ENCODE results near the gene DNAAF8.

Gene DNAAF8

DNA sequence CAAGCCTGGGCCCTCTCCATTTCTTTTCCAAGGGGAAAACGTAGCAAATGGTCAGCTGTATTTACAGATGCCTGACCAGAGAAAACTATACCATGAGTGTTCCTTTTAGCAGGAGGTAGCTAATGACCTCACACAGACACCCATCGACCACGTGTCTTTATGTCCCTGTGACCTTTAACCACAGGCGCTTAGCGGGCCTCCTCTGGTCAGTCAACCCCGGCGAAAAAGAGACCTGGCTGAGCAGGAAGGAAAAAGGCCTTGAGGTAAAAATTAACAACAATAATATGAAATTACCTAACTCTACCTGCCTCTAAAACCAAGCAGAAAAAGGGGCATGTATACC, 31.9 kb upstream of the DNAAF8 start:
- Histone ChIP-seq H3K36me3 (ENCODE audit: control insufficient read depth, insufficient read depth, low read length) (peaks cover 30% of the 10 kb centered on the region), H3K4me3 (replicated peaks; ENCODE audit: low read depth, low read length) (no peak overlapping the region), H3K27me3 (replicated peaks; ENCODE audit: control insufficient read depth, insufficient read depth, low read length) (no peaks in the 10 kb centered on the region)
- TF ChIP-seq, protein P1, sequence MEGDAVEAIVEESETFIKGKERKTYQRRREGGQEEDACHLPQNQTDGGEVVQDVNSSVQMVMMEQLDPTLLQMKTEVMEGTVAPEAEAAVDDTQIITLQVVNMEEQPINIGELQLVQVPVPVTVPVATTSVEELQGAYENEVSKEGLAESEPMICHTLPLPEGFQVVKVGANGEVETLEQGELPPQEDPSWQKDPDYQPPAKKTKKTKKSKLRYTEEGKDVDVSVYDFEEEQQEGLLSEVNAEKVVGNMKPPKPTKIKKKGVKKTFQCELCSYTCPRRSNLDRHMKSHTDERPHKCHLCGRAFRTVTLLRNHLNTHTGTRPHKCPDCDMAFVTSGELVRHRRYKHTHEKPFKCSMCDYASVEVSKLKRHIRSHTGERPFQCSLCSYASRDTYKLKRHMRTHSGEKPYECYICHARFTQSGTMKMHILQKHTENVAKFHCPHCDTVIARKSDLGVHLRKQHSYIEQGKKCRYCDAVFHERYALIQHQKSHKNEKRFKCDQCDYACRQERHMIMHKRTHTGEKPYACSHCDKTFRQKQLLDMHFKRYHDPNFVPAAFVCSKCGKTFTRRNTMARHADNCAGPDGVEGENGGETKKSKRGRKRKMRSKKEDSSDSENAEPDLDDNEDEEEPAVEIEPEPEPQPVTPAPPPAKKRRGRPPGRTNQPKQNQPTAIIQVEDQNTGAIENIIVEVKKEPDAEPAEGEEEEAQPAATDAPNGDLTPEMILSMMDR (IDR thresholded peaks at IDR 0.05; ENCODE audit: insufficient read depth, low read length, poor library complexity, severe bottlenecking) = no peak
- no peak for DNase-seq (ENCODE audit: extremely low read depth, insufficient read length)

DNA sequence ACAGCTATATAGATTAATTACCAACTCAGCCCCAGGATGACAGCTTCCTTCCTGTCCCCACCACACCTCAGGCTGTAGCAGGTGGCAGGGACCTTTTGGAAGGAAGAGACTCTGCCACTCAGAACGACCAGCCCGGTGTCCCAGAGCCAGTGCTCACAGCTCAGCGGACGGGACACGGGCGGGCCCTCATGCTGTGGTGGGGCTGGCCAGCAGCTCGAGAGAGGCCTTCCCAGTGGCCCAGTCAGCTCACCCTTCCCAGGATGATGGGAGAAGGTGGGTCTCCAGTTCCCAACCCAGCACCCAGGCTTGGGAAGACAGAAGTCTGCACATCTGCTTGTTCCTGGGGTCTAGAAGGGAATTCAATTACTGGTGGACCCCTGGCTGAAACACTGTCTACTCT, 30.4 kb upstream of the DNAAF8 start:
- H3K27me3 ChIP-seq (replicated peaks; ENCODE audit: control insufficient read depth, insufficient read depth, low read length) = no peaks in the 10 kb centered on the region
- H3K36me3 ChIP-seq (ENCODE audit: control insufficient read depth, insufficient read depth, low read length) = peaks cover 19% of the 10 kb centered on the region
- TF ChIP-seq, protein P1 (IDR thresholded peaks at IDR 0.05; ENCODE audit: insufficient read depth, low read length, poor library complexity, severe bottlenecking) = no peak
- no peak for DNase-seq (ENCODE audit: extremely low read depth, insufficient read length)
- H3K4me3 ChIP-seq (replicated peaks; ENCODE audit: low read depth, low read length) = no peak overlapping the region

DNA sequence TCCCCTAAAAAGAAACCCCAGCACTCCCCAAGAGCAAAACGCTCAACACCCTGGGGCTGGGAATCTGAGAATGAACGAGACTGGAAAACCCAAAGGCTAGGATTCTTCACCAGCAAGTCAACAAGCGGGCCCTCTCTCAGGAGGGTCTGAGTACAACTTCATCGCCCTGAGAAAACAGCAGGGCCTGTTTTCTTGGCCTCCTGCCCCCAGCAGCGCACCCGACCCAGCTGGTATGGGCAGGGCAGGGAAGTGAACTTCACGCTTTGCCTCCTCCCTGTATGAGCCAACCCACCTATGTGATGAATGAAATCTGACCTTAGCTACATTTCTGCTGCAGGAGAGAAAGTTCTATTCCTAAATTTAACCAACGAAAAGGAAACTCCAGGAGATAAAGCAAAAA, 29.8 kb upstream of the DNAAF8 start:
- TF ChIP-seq, protein P1 (IDR thresholded peaks at IDR 0.05; ENCODE audit: insufficient read depth, low read length, poor library complexity, severe bottlenecking) = no peak
- no peaks in the 10 kb centered on the region for H3K27me3 ChIP-seq (replicated peaks; ENCODE audit: control insufficient read depth, insufficient read depth, low read length)
- peaks cover 14% of the 10 kb centered on the region for H3K36me3 ChIP-seq (ENCODE audit: control insufficient read depth, insufficient read depth, low read length)
- no peak for DNase-seq (ENCODE audit: extremely low read depth, insufficient read length)
- H3K4me3 ChIP-seq (replicated peaks; ENCODE audit: low read depth, low read length) = no peak overlapping the region

DNA sequence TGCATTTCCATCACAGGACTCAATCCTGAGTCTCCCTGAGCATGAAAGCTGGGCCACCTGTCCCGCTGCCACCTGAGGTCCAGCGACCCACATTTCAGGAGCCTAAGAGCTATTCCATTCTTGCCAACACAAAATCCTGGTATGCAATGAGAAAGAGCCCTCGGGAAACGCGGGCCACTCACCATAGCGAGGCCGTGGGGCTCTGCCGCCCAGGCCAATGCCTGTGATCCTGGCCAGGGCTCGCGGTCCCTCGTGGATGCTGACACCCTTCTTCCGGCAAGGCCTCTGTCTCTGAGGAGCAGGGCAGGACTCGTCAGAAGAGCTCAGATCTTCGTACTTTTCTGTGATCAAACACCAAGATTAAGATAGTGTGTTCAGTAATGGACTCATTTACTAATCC, 29.4 kb upstream of the DNAAF8 start:
- Histone ChIP-seq H3K36me3 (ENCODE audit: control insufficient read depth, insufficient read depth, low read length) (peaks cover 12% of the 10 kb centered on the region), H3K4me3 (replicated peaks; ENCODE audit: low read depth, low read length) (no peak overlapping the region), H3K27me3 (replicated peaks; ENCODE audit: control insufficient read depth, insufficient read depth, low read length) (no peaks in the 10 kb centered on the region)
- DNase-seq (ENCODE audit: extremely low read depth, insufficient read length) = no peak
- TF ChIP-seq, protein P1 (IDR thresholded peaks at IDR 0.05; ENCODE audit: insufficient read depth, low read length, poor library complexity, severe bottlenecking) = no peak

DNA sequence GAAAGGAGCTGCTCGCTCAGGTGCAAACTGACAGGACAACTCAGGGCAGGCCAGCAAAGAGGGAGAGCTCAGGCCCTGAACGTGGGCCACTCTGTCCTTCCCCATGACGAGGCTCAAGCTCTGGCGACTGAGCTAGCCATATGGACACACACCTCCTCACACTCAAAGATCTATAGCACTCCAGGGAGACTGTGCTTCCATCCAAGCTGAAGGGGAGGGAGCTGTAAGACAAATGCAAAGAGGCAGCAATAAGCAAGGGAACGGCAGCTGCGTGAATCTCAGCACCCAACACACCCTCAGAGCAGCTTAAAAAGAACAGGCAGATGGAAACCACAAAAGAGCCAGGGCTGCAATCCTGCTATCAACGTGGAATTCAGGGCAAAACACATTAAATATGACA, 27.5 kb upstream of the DNAAF8 start:
- no peaks in the 10 kb centered on the region for H3K27me3 ChIP-seq (replicated peaks; ENCODE audit: control insufficient read depth, insufficient read depth, low read length)

DNA sequence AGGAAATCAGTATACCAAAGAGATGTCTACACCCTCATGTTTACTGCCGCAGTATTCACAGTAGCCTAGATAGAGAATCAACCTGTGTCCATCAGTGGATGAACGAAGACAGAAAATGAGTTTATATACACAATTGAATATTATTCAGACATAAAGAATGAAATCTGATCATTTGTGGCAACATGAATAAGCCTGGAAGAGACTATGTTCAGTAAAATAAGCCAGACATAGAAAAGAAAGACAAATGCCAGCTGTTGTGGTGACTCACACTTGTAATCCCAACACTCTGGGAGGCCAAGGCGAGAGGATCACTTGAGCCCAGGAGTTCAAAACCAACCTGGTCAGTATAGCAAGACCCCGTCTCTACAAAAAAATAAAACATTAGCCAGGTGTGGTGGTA, 24.9 kb upstream of the DNAAF8 start:
- TF ChIP-seq, protein P1 (IDR thresholded peaks at IDR 0.05; ENCODE audit: insufficient read depth, low read length, poor library complexity, severe bottlenecking) = no peak
- DNase-seq (ENCODE audit: extremely low read depth, insufficient read length) = no peak
- H3K36me3 ChIP-seq (ENCODE audit: control insufficient read depth, insufficient read depth, low read length) = peaks cover 9% of the 10 kb centered on the region
- H3K27me3 ChIP-seq (replicated peaks; ENCODE audit: control insufficient read depth, insufficient read depth, low read length) = no peaks in the 10 kb centered on the region
- no peak overlapping the region for H3K4me3 ChIP-seq (replicated peaks; ENCODE audit: low read depth, low read length)

More for the DNA sequence above, 27.5 kb upstream of the DNAAF8 start:
- H3K36me3 ChIP-seq (ENCODE audit: control insufficient read depth, insufficient read depth, low read length) = peaks cover 6% of the 10 kb centered on the region
- TF ChIP-seq, protein P1 (IDR thresholded peaks at IDR 0.05; ENCODE audit: insufficient read depth, low read length, poor library complexity, severe bottlenecking) = no peak
- no peak overlapping the region for H3K4me3 ChIP-seq (replicated peaks; ENCODE audit: low read depth, low read length)
- no peak for DNase-seq (ENCODE audit: extremely low read depth, insufficient read length)
